Left hindlimb (tissue), 1 donor: ENCODE results near the gene LBHD2.
"Not testable (repeated sequence)": the region's sequence is repeated elsewhere in the genome, so short reads cannot be mapped to it uniquely, and the experiment has no call there.

Experiments used
- DNase-seq: peaks from one replicate; pipeline ENCODE4 v3.0.0-alpha.2; 2018

Gene LBHD2

DNA sequence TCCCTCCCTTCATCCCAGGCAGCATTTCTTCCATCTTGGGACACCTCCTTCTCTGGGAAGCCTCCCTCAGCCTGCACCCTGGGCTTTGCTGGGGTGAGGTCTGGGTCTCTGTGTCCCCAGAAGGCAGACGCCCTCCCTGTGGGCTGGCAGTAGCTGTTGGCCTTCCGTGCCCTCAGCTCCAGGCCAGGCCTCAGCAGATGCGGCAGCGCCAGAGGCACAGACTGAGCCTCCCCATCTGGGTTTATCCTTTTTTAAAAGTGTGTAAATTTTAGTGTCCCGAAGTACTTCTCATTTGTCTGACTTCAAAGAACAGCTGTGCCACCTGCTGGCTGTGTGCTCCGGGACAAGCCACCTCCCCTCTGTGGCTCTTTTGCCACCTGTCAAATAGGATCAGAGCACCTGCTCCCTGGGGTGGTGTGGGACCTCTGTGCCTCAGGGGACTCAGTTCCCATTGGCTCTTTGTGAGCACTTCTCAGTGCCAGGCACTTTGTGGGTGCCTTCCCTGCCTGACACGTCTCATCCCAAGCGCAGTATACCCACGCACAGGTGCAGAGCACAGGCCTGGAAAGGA is 21.7 kb downstream of the LBHD2 start:
- DNase-seq = no peak

DNA sequence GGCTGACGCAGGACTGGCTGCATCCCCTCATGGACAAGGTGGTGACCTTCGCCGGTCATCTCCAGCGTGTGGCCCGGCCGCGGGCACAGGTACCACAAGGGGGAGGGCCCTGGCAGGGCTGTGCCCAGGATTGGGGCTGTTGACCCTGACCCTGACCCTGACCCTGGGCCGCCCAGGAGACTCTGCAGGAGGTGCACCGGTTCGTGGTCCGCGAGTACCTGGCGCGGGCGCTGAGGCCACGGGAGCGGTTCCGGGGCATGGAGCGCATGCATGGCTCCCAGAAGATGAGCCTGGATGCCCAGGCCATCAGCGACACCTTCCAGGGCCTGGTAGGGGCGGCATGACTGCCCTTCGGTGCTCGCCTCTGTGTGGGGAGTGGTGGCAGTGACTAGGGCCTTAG is 23.4 kb downstream of the LBHD2 start:
- DNase-seq = no peak

DNA sequence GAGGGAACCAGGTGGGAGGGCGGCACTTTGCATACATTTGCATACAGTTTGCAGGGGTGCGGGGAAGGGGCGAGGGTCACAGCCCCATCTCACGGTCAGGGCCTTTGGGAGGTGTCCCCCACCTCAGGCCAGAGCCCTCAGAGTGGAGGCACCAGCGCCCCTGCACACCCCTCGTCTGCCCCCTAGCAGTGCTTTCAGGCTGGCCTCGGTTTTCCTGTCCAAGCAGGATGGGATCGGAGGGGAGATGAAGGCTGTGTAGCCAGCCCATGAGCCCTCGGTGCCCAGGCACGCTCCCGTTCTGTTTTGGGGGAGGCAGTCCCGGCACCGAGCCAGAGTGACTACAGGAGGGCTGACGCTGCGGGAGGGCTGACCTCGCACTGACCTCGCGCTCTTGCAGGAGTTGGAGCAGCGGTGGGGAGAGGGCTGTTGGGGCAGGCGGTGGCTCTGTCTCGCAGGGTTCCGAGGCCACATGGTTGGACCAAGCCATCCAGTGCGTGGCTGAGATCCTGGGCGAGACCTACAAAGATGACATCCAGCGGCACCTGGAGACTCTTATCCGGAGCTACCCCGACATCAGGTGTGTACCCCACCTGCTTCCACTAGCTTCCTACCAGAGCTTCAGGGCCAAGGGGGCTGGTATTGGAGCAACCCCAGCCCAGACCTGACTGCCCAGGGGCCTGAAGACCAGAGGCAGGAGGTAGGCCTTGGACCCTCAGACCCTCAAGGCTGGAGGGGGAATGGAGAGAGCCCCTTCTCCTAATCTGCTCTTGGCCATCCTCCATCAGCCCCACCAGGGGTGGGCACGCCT is 24.1 kb downstream of the LBHD2 start:
- DNase-seq = no peak

DNA sequence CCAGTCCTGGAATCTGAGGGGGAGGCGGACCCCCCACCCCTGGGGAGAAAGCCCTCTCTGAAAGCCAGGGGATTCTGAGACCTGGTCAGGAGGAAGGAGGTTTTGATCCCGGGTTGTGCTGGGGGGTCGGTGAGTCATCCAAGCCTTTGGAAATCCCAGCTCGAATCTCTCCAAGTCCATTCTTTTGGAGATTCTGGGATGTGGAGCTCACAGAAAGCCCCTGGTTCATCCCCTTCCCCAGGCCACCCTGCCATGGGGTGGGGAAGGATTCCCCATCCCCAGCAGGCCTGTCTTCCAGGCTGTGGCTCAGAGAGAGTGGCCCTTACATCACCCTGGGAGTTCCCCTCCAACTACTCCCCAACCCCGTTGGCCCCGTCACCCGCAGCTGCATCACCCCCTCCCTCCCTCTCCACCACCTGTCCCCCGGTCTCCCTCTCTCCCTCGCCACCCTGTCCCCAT is 24.8 kb downstream of the LBHD2 start:
- no peak for DNase-seq

DNA sequence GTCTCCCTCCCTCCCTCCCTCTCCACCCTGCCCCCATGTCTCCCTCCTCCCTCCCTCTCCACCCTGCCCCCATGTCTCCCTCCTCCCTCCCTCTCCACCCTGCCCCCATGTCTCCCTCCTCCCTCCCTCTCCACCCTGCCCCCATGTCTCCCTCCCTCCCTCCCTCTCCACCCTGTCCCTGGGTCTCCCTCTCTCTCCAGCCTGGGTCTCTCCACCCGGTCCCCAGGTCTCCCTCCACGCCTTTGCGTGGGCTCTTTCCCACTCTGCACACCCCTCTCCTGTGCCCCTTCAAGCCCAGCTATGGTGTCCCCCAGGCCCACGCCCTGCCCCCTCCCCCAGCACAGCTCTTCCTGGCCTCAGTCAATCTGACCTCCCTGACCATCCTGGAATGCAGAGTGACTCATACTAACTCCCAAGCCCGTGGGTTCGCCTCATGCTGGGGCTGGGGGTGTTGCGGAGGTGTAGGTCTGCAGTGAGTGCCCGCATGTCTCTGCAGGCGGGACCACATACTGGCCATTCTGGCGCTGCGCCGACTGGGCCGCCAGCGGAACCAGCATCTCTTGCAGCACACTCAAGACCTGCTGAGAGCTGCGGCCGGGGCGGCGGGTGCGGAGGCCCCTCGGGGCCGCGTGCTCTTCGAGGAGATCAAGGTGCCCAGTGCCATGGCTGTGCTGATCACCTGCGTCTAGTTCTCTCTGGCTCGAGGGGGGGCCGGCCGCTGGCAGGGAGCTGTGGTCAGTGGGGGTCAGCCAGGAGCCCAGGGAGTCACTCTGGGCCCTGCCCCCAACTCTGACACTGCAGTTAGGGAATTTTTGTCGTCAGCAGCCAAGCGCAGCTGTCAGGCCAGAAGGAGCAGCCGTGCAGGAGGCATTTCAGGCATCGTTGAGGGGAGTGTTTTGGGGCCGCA is 25.8 kb downstream of the LBHD2 start:
- DNase-seq = no peak

DNA sequence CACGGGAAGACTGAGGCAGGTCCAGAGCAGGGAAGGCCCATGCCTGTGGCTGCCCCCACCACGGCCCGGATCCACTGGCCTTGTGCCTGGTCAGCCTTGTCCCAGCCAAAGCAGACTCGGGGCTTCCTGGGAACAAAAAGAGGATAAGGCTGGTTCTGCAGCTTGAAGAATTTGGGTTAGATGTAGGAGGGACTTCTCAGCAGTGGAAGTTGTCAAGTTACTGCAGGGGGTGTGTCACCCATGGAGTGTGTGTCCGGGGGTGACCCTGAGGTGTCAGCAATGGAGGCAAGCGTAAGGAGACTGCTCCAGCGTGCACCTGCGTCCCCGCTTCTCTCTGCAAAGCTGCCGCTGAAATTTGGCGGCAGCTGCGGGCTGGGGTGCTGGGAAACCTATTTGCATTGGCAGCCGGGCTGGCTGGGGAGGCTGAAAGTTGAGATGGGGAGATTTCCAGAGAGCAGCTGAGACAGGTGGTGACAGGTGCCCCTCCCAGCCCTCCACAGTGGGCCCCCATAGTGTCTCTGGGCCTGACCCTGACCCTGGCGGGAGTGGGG is 26.7 kb downstream of the LBHD2 start:
- no peak for DNase-seq

DNA sequence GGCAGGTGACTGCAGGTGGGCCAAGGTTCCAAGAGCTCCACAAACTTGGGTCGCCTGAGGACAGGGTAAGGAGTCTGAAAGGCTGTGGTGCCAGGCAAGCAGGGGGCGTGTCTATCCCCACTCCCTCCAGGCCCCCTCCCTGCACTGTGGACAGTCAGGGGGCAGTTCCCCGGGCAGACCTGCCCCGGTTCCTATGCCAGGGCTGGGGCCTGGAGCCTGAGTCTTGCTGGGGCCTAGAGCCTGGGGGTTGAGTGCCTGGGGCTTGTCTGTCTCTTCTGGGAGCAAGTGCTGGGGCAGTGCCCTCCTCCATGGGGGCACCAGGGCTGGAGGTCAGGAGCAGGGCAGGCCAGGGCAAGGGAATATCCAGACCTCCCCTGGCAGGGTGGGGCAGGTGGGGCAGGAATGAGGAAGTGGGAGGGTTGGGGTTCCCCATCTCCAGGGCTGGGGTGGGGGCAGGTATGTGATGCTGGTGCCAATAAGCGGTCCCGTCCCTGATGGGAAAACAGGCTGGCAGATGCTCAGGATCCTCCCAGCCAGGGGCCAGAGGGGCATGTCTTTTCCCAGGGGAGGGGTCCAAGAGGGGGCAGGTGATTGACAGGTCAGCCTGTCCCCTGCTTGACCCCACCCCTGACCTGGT is 27.3 kb downstream of the LBHD2 start:
- no peak for DNase-seq

DNA sequence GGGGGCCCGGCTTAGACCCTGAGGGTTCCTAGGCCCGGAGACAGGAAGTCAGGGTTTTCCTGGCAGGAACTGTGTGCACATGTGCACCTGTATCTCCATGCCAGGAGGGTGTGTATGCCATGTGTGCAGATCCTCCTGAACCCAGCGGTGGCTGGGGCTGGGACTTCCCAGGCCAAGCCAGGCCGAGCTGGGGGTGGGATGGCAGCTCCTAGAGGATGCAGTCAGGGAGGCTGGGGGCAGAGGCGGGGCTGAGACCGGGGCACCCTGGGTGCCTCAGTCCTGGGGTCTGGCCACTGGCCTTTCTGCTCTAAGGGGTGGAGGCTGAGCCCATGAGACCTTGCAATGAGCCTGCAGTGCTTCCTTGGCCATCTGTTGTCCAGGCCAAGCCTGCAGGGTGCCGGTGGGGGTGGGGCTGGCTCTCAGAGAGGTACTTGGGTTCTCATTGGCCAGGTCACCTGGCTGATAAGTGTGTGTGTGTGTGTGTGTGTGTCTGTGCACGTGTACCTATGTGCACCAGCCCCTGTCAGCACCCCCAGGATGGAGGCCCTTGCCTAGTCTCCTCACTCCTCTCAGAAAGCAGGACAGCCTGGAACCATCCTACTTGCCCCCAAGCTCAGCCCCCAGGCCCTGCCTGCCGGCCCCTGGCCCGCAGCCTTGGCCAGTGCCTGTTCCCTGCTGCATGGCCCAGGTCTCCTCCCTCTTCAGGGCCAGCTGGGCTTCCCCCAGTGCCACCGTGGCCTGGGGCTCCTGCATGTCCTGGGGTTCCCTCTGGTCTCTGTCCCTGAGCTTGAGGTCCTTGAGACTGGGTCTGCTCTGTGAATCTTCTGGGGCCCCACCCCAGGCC is 28.6 kb downstream of the LBHD2 start:
- no peak for DNase-seq

DNA sequence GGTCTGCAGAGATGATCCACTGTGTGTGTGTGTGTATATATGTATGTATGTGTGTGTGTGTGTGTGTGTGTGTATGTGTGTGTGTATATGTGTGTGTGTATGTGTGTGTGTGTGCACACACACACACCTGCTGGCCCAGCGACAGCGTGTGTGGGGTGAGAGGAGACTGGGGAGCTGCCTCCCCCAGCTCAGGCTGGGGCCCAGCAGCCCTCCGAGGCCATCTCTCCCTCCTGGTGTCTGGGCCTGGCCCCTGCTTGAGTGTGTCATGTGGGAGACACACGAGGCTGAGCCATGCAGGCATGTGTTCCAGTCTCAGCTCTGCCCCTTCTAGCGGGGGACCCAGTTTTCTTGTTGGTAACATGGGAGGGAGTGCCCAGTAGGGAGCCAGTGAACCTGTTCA is 29.3 kb downstream of the LBHD2 start:
- DNase-seq = no peak

DNA sequence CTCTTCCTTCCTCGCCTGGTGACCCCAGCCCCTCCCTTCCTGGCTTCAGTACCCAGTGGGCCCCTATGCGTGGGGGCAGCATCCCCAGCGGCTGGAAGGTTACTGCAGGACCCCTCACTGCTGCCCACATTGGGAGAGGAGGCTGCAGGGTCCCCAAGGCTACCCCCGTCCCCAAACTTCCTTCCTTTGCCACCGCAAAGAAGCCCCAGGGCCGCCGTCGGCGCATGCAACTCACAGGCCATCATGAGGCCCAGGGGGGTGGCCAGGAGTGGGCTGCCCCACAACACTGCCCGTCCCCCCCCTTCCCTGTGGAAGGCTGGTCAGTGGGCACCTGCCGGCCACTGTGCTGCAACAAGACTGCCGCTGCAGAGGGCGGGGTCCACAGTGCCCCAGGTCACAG is 29.8 kb downstream of the LBHD2 start:
- no peak for DNase-seq

DNA sequence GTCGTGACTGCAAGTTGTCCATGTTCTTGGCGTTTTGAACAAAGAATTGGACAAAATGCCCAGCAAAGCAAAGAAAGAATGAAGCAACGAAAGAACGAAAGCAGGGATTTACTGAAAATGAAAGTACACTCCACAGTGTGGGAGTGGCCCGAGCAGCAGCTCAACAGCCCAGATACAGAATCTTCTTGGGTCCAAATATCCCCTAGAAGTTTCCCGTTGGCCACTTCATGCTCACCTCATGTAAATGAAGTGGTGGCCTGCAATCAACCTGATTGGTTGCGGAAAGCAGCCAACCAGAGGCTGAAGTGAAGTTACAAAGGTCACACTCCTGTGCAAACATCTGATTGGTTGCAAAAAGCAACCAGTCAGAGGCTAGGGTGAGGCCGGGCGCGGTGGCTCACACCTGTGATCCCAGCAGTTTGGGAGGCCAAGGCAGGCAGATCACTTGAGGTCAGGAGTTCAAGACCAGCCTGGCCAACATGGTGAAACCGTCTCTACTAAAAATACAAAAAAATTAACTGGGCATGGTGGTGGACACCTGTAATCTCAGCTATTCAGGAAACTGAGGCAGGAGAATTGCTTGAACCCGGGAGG is 31.2 kb downstream of the LBHD2 start:
- DNase-seq = not testable (repeated sequence)

DNA sequence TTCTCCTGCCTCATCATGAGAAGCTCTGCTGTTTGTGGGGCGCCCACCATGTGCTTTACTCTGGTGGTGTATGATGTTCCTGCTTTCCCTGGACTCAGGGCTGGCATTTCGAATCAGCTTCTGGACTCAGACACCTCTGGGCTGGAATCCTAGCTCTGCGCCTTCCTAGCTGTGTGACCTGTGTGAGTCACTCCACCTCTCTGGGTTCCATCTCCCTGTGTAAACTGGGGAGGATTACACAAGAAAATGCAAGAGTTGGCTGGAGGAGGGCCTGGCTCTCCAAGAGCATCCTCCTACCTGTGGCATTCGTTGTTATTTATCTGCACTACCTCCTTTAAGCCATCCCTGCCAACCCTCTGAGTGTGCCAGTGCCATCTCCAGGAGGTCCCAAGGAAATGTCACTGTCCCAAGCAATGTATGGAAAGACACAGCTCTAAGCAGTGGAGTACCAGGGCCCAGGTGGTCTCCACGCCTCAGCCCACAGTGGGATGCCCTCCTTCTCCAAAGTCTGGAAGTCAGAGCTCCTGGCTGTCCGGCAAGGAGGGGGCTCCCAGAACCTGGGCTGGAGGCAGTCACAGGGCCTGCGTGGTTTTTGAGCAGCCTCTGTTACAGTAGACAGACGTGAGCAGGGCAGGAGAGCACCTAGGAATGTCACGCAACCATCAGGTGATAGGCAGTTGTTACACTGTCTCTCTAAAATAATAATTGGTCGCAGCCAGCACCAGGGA is 32.0 kb downstream of the LBHD2 start:
- DNase-seq = no peak

DNA sequence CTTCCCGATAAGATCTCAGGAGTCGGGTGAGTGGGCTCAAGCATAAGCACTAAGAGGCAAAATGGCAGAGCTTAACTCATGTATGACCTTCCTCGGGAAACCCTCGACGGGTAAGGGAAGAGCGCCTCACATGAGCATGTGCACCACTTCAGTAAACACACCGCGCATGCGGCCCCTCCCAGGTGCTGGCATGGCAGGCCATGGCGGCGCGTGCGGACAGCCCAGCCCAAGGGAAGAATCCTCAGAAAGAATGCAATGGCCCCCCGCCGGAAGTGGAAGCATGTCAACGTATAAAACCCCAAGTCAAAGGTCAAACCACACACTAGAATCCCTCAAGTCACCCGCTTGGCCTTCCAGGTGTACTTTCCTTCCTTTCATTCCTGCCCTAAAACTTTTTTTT is 32.6 kb downstream of the LBHD2 start:
- no peak for DNase-seq

DNA sequence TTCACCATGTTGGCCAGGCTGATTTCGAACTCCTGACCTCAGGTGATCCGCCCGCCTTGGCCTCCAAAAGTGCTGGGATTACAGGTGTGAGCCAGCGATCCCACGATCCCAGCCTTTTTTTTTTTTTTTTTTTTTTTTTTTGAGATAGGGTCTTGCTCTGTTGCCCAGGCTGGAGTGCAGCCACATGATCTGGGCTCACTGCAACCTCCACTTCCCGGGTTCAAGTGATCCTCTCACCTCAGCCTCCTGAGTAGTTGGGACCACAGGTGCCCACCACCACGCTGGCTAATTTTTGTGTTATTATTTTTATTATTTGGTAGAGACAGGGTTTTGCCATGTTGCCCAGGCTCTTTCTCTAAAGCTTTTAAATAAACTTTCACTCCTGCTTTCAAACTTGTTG is 33.5 kb downstream of the LBHD2 start:
- DNase-seq = not testable (repeated sequence)

DNA sequence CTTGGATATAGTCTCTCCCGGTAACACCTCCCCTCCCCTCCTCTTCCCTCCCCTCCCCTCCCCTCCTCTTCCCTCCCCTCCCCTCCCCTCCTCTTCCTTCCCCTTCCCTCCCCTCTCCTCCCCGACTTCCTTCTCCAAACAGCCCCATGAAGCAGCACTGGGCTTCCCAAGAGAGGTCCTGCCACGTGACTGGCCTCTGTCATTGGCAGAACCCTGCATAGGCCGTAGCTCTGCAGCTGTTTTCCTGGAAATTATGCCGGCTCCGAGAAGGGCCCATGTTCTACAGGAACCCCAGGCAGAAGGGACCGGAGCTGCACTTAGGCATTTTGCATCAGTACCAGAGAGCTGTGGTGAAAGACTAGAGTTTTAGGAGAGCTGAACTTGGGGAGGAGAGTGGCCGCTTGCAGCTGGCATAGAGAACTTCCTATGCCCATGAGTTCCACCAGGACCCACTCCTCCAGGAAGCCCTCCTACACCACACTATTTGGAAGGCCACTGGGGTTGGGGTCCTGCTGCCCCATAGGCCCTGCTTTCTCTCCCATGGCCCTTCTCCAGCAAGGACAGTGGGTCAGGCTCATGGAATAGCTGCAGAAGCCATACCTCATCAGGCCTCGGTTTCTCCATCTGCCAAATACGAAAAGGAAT is 34.1 kb downstream of the LBHD2 start:
- peak; percentile 86 for DNase-seq

DNA sequence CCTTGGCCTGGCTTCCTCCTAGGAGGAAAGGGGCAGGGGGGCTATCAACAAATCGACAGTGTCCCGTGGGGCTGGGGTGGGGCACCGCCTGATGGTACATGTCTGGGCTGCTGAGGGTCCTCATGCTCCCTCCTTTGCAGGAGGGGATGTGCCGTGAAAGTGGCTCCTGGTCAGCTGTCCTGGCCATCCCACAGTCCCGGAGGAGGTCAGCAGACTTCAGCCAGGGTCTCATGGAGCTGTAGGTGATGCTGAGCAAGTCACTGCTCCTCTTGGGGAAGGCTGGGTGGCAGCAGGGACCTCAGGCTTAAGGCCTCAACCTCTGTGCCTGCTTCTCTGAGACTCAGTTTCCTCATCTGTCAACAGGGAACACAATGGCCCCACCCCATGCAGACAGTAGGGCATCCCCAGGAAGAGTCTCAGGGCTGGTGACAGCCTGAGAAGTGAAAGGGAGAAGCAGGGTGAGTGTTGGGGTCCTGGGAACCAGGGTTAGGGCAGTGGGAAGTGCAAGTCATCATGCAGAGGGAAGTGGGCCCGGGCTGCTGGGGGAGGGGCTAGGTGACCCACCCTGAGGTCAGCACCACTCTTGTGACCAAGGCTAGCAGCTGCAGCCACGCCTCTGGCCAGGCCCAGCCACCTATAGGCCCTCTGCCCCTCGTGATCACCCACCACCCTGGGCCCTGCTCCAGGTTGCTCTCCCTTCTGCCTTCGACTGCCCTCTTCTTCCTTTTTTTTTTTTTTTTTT is 34.8 kb downstream of the LBHD2 start:
- DNase-seq = no peak

DNA sequence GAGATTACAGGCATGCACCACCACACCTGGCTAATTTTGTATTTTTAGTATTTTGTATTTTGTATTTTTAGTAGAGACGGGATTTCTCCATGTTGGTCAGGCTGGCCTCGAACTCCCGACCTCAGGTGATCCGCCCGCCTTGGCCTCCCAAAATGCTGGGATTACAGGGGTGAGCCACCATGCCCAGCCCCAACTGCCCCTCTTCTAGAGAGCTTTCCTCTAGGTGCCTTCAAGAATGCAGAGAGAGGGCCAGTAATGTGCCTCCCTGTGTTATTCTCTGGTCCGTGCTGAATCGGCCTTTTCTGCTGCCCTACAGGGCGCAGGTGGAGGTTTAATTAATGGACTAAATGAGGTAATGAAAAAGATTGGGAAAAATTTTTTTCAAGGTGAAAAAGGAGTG is 35.5 kb downstream of the LBHD2 start:
- DNase-seq = not testable (repeated sequence)

DNA sequence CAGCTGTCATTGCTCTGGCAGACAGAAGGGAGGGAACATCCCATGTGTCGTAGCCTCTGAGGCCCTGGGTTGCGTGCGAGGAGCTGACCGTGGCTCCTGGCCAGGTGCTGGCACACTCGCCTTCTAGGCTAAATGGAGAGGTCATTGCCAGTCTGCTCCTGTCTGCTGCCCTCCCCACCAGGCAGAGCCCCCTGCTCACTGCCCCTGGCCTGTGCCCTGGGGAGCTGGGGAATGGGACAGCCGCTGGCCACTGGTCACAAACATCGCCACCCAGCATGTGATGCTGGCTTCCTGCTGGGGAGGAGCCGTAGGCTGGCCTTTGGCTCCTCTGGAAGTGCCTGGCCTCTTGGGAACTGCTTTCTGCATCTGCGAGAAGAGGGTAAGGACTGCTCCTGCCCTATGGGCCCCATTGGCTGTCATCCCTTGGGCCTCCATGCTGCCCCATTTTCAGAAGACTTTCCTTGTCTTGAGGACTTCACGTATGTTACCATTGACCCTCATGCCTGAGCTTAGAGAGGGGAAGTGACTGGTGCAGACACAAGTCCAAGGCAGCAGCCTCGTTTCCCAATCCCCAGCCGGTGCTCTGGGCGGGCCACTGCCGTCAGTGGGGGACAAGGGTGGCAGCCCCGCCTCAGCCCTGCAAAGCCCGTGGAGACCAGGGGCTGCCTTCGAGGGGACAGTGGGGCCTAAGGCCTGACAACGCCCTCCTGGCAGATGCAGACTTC is 37.3 kb downstream of the LBHD2 start:
- DNase-seq = no peak
